TTC549 (cell line): ENCODE measurements around the gene C1QL4.
"Not testable (repeated sequence)": the region's sequence is repeated elsewhere in the genome, so short reads cannot be mapped to it uniquely, and the experiment has no call there.

Experiments used
- FAIRE-seq: peaks from 2 replicates; lab custom pipeline; 2012; peaks lifted over from hg19 to GRCh38; lab: Jason Lieb, UNC

The C1QL4 gene

GRCh38 chr12:49333778-49334177, 3.2 kb downstream of the C1QL4 start:
- not testable (repeated sequence) for FAIRE-seq

DNA sequence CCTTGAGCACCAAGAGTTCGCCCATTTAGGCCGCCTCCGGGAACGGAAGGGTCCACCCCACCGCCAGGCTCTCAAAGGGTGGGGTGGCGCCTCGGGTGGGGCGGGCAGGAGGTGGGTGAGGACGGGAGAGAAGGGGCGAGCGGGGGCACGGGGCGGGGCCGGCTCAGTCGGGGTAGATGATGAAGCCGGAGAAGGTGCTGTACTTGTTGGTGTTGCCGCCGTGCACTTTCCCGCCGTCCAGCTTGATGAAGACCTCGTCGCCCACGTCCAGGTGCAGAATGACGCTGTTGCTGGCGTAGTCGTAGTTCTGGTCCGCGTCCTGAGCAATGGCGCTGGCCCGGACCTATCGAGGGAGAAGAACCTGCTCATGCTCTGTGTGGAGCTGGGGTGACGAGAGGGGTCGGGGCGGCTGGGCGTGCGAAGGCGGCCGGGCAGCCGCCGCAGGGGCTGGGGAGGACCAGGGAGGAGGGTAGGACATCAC, 4.1 kb downstream of the C1QL4 start:
- FAIRE-seq, result no peak

DNA sequence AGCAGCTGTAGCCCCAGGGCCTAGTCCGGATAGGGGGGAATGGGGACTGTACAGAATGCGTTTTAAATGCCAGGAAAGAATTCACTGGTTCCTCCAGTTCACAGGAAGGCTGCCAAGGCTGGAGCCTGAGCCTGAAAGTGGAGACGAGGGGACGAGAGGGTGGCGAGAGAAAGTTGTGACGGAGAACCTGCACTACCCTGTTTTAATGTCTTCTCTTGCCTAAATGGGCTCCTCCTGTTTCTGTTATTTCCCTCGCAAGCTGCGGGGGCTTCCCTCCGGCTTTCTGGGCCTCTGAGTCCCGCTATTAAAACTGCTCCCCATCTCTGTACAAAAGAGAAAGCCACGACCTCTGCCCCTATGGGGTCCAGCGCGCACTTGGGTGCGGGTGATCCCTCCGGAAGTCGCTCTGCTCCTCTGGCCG, 4.5 kb downstream of the C1QL4 start:
- FAIRE-seq, result no peak

GRCh38 chr12:49331380-49332222, 5.4 kb downstream of the C1QL4 start:
- FAIRE-seq, result peak; percentile 83

DNA sequence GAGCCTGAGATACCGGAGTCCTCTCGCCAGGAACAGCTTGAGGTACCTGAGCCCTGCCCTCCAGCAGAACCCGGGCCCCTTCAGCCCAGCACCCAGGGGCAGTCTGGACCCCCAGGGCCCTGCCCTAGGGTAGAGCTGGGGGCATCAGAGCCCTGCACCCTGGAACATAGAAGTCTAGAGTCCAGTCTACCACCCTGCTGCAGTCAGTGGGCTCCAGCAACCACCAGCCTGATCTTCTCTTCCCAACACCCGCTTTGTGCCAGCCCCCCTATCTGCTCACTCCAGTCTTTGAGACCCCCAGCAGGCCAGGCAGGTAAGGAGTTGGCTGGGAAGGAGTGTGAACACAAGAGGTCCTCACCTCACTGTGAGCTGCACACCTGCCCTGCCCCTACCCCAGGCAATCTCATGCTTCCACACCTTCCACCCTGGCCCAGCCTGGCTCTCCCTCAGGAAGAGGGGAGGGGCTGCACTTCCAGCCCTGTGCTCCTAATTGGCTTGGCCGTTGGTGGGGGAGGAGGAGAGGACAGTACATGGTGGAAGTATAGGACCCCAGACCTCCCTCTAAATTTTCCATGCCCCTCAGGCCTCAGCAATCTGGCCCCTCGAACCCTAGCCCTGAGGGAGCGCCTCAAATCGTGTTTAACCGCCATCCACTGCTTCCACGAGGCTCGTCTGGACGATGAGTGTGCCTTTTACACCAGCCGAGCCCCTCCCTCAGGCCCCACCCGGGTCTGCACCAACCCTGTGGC, 6.2 kb downstream of the C1QL4 start:
- no peak for FAIRE-seq

GRCh38 chr12:49330032-49330619, 6.9 kb downstream of the C1QL4 start:
- no peak for FAIRE-seq

DNA sequence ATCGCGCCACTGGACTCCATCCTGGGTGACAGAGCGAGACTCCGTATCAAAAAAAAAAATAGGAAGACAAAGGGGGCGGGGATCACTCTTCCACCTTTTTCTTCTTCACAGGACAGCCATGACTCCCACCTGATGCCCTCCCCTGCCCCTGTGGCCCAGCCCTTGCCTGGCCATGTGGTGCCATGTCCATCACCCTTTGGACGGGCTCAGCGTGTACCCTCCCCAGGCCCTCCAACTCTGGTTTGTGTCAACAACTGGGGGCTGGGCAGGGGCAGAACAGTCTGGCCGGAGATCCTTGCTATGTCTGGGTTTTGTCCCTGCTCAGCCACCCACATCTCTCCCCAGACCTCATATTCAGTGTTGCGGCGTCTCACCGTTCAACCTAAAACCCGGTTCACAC, 8.2 kb downstream of the C1QL4 start:
- no peak for FAIRE-seq

DNA sequence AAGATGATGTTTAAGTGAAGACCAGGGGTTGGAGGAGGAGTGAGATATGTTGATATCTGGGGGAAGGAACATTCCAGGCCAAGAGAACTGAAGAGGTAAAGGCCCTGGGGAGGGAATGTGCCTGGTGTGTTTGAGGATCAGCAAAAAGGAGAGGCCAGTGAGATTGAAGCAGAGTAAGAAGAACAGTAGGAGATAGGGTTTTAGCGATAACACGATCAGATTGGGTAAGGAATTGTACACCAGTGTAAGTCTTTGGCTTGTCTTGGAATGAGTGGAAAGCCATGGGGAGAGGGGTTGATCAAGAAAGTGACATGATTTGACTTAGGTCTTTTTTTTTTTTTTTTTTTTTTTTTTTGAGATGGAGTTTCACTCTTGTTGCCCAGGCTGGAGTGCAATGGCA, 9.1 kb downstream of the C1QL4 start:
- FAIRE-seq, result no peak

DNA sequence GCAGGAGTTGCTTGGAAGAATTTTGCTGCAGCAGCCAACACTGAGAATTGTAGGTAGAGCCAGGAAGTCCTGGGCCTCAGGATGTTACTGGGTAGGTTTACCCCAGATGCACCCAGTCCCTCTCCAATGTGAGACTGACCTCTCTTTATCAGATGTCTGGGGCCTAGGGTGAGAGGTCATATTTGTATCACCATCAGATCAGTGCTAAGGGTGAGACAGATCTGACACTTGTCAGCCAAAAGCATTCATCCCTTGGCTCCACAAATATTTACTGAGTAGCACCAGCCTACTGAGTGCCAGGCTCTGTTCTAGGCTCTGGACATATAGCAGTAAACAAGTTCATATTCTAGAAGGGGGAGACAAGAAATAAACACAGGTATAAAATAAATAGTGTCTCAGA, 9.6 kb downstream of the C1QL4 start:
- FAIRE-seq, result no peak

DNA sequence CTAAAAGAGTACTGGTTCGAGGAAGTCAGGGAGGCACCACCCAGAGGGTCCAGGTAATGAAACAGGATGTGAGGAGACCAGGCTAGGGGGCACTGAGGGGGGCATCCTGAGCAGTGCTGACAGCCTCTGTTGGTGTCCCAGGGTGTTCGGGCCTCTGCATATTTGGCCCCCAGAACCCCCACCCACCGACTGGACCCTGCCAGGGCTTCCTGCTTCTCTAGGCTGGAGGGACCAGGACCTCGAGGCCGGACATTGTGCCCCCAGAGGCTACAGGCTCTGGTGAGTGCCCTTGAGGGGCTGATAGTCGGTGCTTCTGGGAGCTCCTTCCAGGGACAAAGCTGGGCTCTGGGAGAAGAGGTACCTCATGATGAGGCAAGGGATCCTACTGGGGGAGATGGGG, 11.4 kb downstream of the C1QL4 start:
- no peak for FAIRE-seq

DNA sequence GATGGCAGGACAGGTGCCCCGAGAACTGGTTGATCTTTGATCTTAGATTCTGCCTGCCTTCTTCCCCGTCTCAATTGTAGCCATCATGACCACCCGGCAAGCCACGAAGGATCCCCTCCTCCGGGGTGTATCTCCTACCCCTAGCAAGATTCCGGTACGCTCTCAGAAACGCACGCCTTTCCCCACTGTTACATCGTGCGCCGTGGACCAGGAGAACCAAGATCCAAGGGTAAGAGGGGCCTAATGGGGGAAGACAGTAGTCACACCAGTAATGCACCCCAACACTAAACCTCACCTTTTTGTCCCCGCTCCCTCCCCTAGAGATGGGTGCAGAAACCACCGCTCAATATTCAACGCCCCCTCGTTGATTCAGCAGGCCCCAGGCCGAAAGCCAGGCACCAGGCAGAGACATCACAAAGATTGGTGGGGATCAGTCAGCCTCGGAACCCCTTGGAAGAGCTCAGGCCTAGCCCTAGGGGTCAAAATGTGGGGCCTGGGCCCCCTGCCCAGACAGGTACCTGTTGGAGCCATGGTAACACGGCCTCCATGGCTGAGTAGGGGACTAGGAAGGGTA, 13.4 kb downstream of the C1QL4 start:
- no peak for FAIRE-seq

GRCh38 chr12:49322708-49323523, 14.1 kb downstream of the C1QL4 start, which contains the start of gene TROAP:
Gene TROAP, plus strand, starts transcription at chr12:49323255. Its CDS starts 354 bp downstream, at chr12:49323609.
- FAIRE-seq, result peak; percentile 96

DNA sequence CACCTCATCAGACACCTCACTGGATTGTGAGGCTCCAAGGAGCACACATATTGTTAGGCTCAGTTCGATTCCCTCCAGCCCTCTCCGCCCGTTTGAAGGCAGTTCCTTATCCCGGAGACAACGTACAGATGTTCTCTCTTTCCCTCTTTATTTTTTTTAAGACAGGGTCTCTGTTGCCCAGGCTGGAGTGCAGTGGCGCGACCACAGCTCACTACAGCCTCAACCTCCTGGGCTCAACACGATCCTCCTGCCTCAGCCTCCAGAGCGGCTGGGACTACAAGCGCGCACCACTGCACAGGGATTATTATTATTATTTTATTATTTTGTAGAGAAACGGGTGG, 14.7 kb downstream of the C1QL4 start:
- no peak for FAIRE-seq

- FAIRE-seq, result not testable (repeated sequence)
Observed at GRCh38 chr12:49320411-49321103, 16.4 kb downstream of the C1QL4 start.

- not testable (repeated sequence) for FAIRE-seq
Observed at GRCh38 chr12:49317118-49317517, 19.9 kb downstream of the C1QL4 start.

- no peak for FAIRE-seq
Observed at GRCh38 chr12:49314811-49315210, 22.2 kb downstream of the C1QL4 start.

GRCh38 chr12:49310451-49311000, 26.5 kb downstream of the C1QL4 start:
- not testable (repeated sequence) for FAIRE-seq

DNA sequence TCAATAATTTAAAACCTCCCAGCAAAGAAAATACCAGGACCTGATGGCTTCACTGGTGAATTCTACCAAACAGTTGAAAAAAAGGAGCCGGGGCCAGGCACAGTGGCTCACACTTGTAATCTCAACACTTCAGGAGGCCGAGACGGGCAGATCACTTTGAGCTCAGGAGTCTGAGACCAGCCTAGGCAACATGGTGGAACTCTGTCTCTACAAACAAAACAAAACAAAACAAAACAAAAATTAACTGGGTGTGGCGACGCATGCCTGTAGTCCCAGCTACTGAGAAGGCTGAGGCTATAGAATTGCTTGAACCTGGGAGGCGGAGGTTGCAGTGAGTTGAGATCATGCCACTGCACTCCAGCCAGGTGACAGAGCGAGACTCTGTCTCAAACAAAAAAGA, 27.6 kb downstream of the C1QL4 start:
- no peak for FAIRE-seq

- no peak for FAIRE-seq
Observed at GRCh38 chr12:49305762-49306510, 31.1 kb downstream of the C1QL4 start.

DNA sequence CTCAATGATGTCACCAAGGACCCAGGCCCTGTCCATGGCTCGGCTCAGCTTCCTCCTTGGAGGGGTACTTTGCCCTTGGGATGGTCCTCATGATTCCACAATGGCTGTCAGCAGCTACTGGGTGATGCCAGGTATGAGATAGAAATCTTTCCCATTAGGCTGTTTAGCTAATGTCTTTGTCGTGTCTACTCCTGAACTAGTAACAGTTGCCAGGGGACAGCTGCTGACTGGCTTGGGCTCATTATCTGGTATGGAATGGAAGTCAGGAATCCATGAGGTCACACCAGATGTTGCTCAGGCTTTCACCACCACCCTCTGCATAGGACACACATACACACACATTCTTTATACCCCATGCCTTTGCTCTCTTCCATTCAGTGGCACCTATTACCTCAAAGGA, 32.8 kb downstream of the C1QL4 start:
- FAIRE-seq, result no peak
